HEK293 (cell line): Measurements from ENCODE around the gene GMDS.

Experiments
- CTCF ChIA-PET: fragments of 350-600 bp; formaldehyde crosslinking; extraction: SDS; loops from one replicate; lab custom pipeline; 2021; ENCODE audit warnings: antibody characterized with exemption; lab: Yijun Ruan, JAX
- POLR2A ChIA-PET: fragments of 300-600 bp; formaldehyde crosslinking; extraction: SDS; loops from one replicate; lab custom pipeline; 2020; ENCODE audit warnings: antibody characterized with exemption, inconsistent platforms; lab: Yijun Ruan, JAX
- H3K27ac ChIP-seq: fragments of 200-500 bp; sonication (Bioruptor generic); 2 replicates; pipeline ENCODE4 v1.5.1; 2014; ENCODE audit warnings: low read depth, low read length, control low read depth, inconsistent platforms; ENCODE audit errors: extremely low read depth
- H3K36me3 ChIP-seq, 2 experiments: fragments of 200-500 bp in 1 of 2; sonication (Bioruptor generic) in 1 of 2; 1 replicate in 1 of 2; 2 replicates in 1 of 2; pipeline ENCODE4 v1.5.1; 2014 to 2017; ENCODE audit warnings: inconsistent platforms in 2 of 2, low read length in 2 of 2; ENCODE audit not compliant: control insufficient read depth in 2 of 2, insufficient read depth in 1 of 2
- H3K4me1 ChIP-seq: fragments of 200-500 bp; sonication (Bioruptor generic); 2 replicates; pipeline ENCODE4 v1.5.1; 2014; ENCODE audit warnings: mild to moderate bottlenecking, low read length, inconsistent platforms; ENCODE audit not compliant: control insufficient read depth, insufficient read depth
- H3K4me3 ChIP-seq: 2 replicates; pipeline ENCODE4 v1.5.1; 2011; ENCODE audit warnings: low read depth, mild to moderate bottlenecking, control low read depth, low read length, moderate library complexity
- H3K9me3 ChIP-seq: fragments of 200-500 bp; sonication (Bioruptor generic); 2 replicates; pipeline ENCODE4 v1.5.1; 2014; ENCODE audit warnings: low read depth, low read length, inconsistent platforms; ENCODE audit not compliant: control insufficient read depth, insufficient read depth
- BCL11A ChIP-seq: fragments of 450-650 bp; formaldehyde crosslinking; IDR thresholded peaks from 2 replicates; pipeline ENCODE4 v1.5.1; 2016; ENCODE audit warnings: low read depth, missing biosample characterization, missing genetic modification characterization
- GLIS1 ChIP-seq: fragments of 450-650 bp; formaldehyde crosslinking; IDR thresholded peaks from 2 replicates; pipeline ENCODE4 v1.5.1; 2016; ENCODE audit warnings: missing biosample characterization, missing genetic modification characterization
- HOXA7 ChIP-seq: sonication (generic); formaldehyde crosslinking; IDR thresholded peaks from 2 replicates; pipeline ENCODE4 v1.8.1; 2022; ENCODE audit warnings: missing genetic modification reagents, borderline replicate concordance
- HOXD13 ChIP-seq: sonication (generic); formaldehyde crosslinking; IDR thresholded peaks from 2 replicates; pipeline ENCODE4 v1.8.0; 2022; ENCODE audit warnings: missing genetic modification reagents, borderline replicate concordance
- IKZF3 ChIP-seq: fragments of 450-650 bp; IDR thresholded peaks from 2 replicates; pipeline ENCODE4 v1.5.0; 2018; ENCODE audit warnings: missing biosample characterization, mild to moderate bottlenecking, missing genetic modification characterization, moderate library complexity
- KLF1 ChIP-seq: fragments of 450-650 bp; formaldehyde crosslinking; IDR thresholded peaks from 2 replicates; pipeline ENCODE4 v1.5.1; 2016; ENCODE audit warnings: missing biosample characterization, missing genetic modification characterization
- KLF16 ChIP-seq: fragments of 450-650 bp; formaldehyde crosslinking; IDR thresholded peaks from 2 replicates; pipeline ENCODE4 v1.5.1; 2017; ENCODE audit warnings: missing biosample characterization, missing genetic modification characterization
- SALL2 ChIP-seq: fragments of 450-650 bp; formaldehyde crosslinking; IDR thresholded peaks from 2 replicates; pipeline ENCODE4 v1.5.0; 2017; ENCODE audit warnings: missing biosample characterization, mild to moderate bottlenecking, missing genetic modification characterization, borderline replicate concordance
- SCRT1 ChIP-seq: fragments of 450-650 bp; formaldehyde crosslinking; IDR thresholded peaks from 2 replicates; pipeline ENCODE4 v1.5.1; 2016; ENCODE audit warnings: missing biosample characterization, missing genetic modification characterization, borderline replicate concordance
- SP2 ChIP-seq: fragments of 450-650 bp; formaldehyde crosslinking; IDR thresholded peaks from 2 replicates; pipeline ENCODE4 v1.5.1; 2016; ENCODE audit warnings: missing biosample characterization, missing genetic modification characterization
- SP7 ChIP-seq: fragments of 450-650 bp; formaldehyde crosslinking; IDR thresholded peaks from 2 replicates; pipeline ENCODE4 v1.5.1; 2016; ENCODE audit warnings: missing biosample characterization, missing genetic modification characterization
- ZEB2 ChIP-seq: fragments of 450-650 bp; formaldehyde crosslinking; IDR thresholded peaks from 2 replicates; pipeline ENCODE4 v1.5.1; 2016; ENCODE audit warnings: missing biosample characterization, missing genetic modification characterization
- ZNF112 ChIP-seq: fragments of 450-650 bp; formaldehyde crosslinking; IDR thresholded peaks from 2 replicates; pipeline ENCODE4 v1.5.0; 2017; ENCODE audit warnings: missing biosample characterization, missing genetic modification characterization
- ZNF148 ChIP-seq: fragments of 450-650 bp; formaldehyde crosslinking; IDR thresholded peaks from 2 replicates; pipeline ENCODE4 v1.5.0; 2017; ENCODE audit warnings: missing biosample characterization, missing genetic modification characterization, borderline replicate concordance
- ZNF175 ChIP-seq: fragments of 450-650 bp; formaldehyde crosslinking; IDR thresholded peaks from 2 replicates; pipeline ENCODE4 v1.5.1; 2016; ENCODE audit warnings: missing biosample characterization, missing genetic modification characterization
- ZNF202 ChIP-seq: fragments of 450-650 bp; formaldehyde crosslinking; IDR thresholded peaks from 2 replicates; pipeline ENCODE4 v1.5.1; 2016; ENCODE audit warnings: missing biosample characterization, missing genetic modification characterization, borderline replicate concordance
- ZNF223 ChIP-seq: fragments of 450-650 bp; formaldehyde crosslinking; IDR thresholded peaks from 2 replicates; pipeline ENCODE4 v1.5.1; 2016; ENCODE audit warnings: missing biosample characterization, missing genetic modification characterization
- ZNF311 ChIP-seq: fragments of 450-650 bp; formaldehyde crosslinking; IDR thresholded peaks from 2 replicates; pipeline ENCODE4 v1.5.1; 2017; ENCODE audit warnings: missing biosample characterization, missing genetic modification characterization, borderline replicate concordance
- ZNF37A ChIP-seq: fragments of 450-650 bp; IDR thresholded peaks from 2 replicates; pipeline ENCODE4 v1.5.1; 2018; ENCODE audit warnings: missing biosample characterization, missing genetic modification characterization
- ZNF394 ChIP-seq: fragments of 450-650 bp; formaldehyde crosslinking; IDR thresholded peaks from 2 replicates; pipeline ENCODE4 v1.5.1; 2016; ENCODE audit warnings: missing biosample characterization, missing genetic modification characterization, mild to moderate bottlenecking, moderate library complexity, borderline replicate concordance
- ZNF501 ChIP-seq: fragments of 450-650 bp; formaldehyde crosslinking; IDR thresholded peaks from 2 replicates; pipeline ENCODE4 v1.5.1; 2016; ENCODE audit warnings: missing biosample characterization, missing genetic modification characterization
- ZNF555 ChIP-seq: fragments of 450-650 bp; formaldehyde crosslinking; conservative IDR thresholded peaks from 2 replicates; pipeline ENCODE4 v1.5.1; 2017; ENCODE audit warnings: missing biosample characterization, mild to moderate bottlenecking, missing genetic modification characterization, inconsistent platforms
- ZNF777 ChIP-seq: fragments of 450-650 bp; formaldehyde crosslinking; IDR thresholded peaks from 2 replicates; pipeline ENCODE4 v1.5.1; 2017; ENCODE audit warnings: missing biosample characterization, missing genetic modification characterization, borderline replicate concordance
- TF ChIP-seq, protein P1 (sequence below): fragments of 450-650 bp; formaldehyde crosslinking; IDR thresholded peaks from 2 replicates; pipeline ENCODE4 v1.5.1; 2016; ENCODE audit warnings: missing biosample characterization, missing genetic modification characterization, borderline replicate concordance
- TF ChIP-seq, protein P2 (sequence below): fragments of 450-650 bp; formaldehyde crosslinking; IDR thresholded peaks from 2 replicates; pipeline ENCODE4 v1.5.1; 2016; ENCODE audit warnings: missing biosample characterization, missing genetic modification characterization
- TF ChIP-seq, protein P3 (sequence below): fragments of 450-650 bp; formaldehyde crosslinking; IDR thresholded peaks from 2 replicates; pipeline ENCODE4 v1.5.1; 2017; ENCODE audit warnings: missing biosample characterization, missing genetic modification characterization
- TF ChIP-seq, protein P4 (sequence below): fragments of 450-650 bp; formaldehyde crosslinking; IDR thresholded peaks from 2 replicates; pipeline ENCODE4 v1.5.1; 2016; ENCODE audit warnings: missing biosample characterization, missing genetic modification characterization, low read depth

The GMDS gene

GRCh38 chr6:2124260-2124709 lies 121.1 kb downstream of the GMDS start (continued):
- TF ChIP-seq, protein P1, sequence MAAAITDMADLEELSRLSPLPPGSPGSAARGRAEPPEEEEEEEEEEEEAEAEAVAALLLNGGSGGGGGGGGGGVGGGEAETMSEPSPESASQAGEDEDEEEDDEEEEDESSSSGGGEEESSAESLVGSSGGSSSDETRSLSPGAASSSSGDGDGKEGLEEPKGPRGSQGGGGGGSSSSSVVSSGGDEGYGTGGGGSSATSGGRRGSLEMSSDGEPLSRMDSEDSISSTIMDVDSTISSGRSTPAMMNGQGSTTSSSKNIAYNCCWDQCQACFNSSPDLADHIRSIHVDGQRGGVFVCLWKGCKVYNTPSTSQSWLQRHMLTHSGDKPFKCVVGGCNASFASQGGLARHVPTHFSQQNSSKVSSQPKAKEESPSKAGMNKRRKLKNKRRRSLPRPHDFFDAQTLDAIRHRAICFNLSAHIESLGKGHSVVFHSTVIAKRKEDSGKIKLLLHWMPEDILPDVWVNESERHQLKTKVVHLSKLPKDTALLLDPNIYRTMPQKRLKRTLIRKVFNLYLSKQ (tag by site-specific recombination) = no peak
- TF ChIP-seq ZNF37A (tag by site-specific recombination) (no peak), ZNF311 (tag by site-specific recombination) (no peak), ZNF777 (tag by site-specific recombination) (no peak), BCL11A (tag by site-specific recombination) (no peak), HOXA7 (no peak), ZNF175 (tag by site-specific recombination) (no peak), SCRT1 (tag by site-specific recombination) (no peak), ZNF223 (no peak), ZEB2 (peak; percentile 76)
- TF ChIP-seq, protein P2, sequence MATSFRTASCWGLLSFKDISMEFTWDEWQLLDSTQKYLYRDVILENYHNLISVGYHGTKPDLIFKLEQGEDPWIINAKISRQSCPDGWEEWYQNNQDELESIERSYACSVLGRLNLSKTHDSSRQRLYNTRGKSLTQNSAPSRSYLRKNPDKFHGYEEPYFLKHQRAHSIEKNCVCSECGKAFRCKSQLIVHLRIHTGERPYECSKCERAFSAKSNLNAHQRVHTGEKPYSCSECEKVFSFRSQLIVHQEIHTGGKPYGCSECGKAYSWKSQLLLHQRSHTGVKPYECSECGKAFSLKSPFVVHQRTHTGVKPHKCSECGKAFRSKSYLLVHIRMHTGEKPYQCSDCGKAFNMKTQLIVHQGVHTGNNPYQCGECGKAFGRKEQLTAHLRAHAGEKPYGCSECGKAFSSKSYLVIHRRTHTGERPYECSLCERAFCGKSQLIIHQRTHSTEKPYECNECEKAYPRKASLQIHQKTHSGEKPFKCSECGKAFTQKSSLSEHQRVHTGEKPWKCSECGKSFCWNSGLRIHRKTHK (tag by site-specific recombination) = no peak

DNA sequence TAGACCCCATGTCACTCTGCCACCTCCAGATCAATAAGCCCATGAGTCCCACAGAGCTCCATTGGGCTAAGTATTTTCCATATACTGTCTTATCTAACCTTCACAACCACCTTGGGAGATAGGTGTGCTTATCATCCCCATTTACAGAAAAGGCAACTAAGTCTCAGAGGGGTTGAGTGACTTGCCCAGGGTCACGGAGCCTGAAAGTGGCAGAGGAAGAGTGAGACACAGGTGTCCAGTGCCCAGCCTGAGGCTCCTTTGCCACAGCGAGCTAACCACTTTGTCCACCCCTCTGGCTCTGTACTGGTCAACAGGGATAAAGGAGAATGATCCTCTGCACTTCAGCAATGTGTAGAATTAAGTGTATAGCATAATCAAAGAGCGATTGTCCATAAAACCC lies 124.5 kb downstream of the GMDS start:
- ChIA-PET CTCF (interaction anchor here (0.6 to 1.9 kb wide), 3 partner anchors 14 to 241 kb away, joined by 3 to 12 read pairs (median 7); no protein-coding TSS in a partner anchor), POLR2A (interaction anchor here (0.6 kb wide), 1 partner anchor 102 kb away, joined by 3 read pairs; no protein-coding TSS in a partner anchor)
- Histone ChIP-seq H3K4me1 (no peaks in the 10 kb centered on the region), H3K27ac (no peak overlapping the region), H3K9me3 (no peaks in the 10 kb centered on the region), H3K36me3 (no peaks in the 10 kb centered on the region), H3K4me3 (no peak overlapping the region)
- TF ChIP-seq IKZF3 = no peak
- no peak for TF ChIP-seq SALL2 (tag by site-specific recombination)
- no peak for TF ChIP-seq SP2 (tag by site-specific recombination)
- TF ChIP-seq ZNF555 = no peak
- no peak for TF ChIP-seq GLIS1 (tag by site-specific recombination)
- TF ChIP-seq KLF1 (tag by site-specific recombination) = no peak
- TF ChIP-seq KLF16 (tag by site-specific recombination) = no peak
- TF ChIP-seq, protein P3, sequence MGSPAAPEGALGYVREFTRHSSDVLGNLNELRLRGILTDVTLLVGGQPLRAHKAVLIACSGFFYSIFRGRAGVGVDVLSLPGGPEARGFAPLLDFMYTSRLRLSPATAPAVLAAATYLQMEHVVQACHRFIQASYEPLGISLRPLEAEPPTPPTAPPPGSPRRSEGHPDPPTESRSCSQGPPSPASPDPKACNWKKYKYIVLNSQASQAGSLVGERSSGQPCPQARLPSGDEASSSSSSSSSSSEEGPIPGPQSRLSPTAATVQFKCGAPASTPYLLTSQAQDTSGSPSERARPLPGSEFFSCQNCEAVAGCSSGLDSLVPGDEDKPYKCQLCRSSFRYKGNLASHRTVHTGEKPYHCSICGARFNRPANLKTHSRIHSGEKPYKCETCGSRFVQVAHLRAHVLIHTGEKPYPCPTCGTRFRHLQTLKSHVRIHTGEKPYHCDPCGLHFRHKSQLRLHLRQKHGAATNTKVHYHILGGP (tag by site-specific recombination) = no peak
- no peak for TF ChIP-seq ZNF202 (tag by site-specific recombination)

- ChIA-PET POLR2A (no interaction called here), CTCF (interaction anchor here (0.7 to 1.5 kb wide), 5 partner anchors 40 to 523 kb away, joined by 3 to 5 read pairs (median 3); no protein-coding TSS in a partner anchor)
- H3K4me1 ChIP-seq = no peaks in the 10 kb centered on the region
- no peak for TF ChIP-seq HOXD13 (CRISPR knock-in tag)
- TF ChIP-seq ZNF112 (tag by site-specific recombination) = no peak
- TF ChIP-seq, protein P4, sequence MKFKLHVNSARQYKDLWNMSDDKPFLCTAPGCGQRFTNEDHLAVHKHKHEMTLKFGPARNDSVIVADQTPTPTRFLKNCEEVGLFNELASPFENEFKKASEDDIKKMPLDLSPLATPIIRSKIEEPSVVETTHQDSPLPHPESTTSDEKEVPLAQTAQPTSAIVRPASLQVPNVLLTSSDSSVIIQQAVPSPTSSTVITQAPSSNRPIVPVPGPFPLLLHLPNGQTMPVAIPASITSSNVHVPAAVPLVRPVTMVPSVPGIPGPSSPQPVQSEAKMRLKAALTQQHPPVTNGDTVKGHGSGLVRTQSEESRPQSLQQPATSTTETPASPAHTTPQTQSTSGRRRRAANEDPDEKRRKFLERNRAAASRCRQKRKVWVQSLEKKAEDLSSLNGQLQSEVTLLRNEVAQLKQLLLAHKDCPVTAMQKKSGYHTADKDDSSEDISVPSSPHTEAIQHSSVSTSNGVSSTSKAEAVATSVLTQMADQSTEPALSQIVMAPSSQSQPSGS (tag by site-specific recombination) = no peak
- TF ChIP-seq ZNF148 (tag by site-specific recombination) = no peak
- no peak for TF ChIP-seq ZNF202 (tag by site-specific recombination)
- no peak for TF ChIP-seq SP7 (tag by site-specific recombination)
- TF ChIP-seq ZNF777 (tag by site-specific recombination) = no peak
- TF ChIP-seq ZNF394 = no peak
- TF ChIP-seq ZNF501 = no peak
- H3K4me3 ChIP-seq = no peak overlapping the region
- no peak overlapping the region for H3K27ac ChIP-seq
- H3K36me3 ChIP-seq = no peaks in the 10 kb centered on the region
- no peaks in the 10 kb centered on the region for H3K9me3 ChIP-seq
These were observed 126.1 kb downstream of the GMDS start for GRCh38 chr6:2119275-2119674.
